GM21723 (cell line): ENCODE measurements around the gene PHF3.

ENCODE experiments used
- ATAC-seq: cut with Tn5 transposase; IDR thresholded peaks from one replicate; pipeline ENCODE4 v1.9.1; 2021; ENCODE audit warnings: mild to moderate bottlenecking, moderate library complexity; ENCODE audit not compliant: unreplicated experiment

PHF3 gene

DNA sequence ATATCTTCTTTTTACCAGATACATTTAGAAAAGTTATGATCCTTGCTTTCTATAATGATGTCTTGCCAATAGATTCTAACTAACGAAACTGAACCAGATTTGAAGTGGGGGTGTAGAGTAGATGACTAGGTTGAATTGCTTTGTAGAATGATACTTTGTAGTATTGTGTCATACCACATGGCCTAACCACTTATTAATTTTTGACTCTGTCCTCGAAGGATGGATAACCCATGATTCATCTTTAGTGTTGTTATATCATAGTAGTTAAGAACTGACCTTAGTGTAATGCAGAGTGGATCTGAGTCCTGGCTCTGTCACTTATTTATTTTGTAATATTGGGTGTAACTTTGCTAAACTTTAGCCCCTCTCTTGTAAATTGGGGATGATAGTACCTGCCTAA, 4.5 kb downstream of the PHF3 start:
- ATAC-seq, result no peak

GRCh38 chr6:63643862-63644261, 8.3 kb downstream of the PHF3 start:
- ATAC-seq, result no peak

DNA sequence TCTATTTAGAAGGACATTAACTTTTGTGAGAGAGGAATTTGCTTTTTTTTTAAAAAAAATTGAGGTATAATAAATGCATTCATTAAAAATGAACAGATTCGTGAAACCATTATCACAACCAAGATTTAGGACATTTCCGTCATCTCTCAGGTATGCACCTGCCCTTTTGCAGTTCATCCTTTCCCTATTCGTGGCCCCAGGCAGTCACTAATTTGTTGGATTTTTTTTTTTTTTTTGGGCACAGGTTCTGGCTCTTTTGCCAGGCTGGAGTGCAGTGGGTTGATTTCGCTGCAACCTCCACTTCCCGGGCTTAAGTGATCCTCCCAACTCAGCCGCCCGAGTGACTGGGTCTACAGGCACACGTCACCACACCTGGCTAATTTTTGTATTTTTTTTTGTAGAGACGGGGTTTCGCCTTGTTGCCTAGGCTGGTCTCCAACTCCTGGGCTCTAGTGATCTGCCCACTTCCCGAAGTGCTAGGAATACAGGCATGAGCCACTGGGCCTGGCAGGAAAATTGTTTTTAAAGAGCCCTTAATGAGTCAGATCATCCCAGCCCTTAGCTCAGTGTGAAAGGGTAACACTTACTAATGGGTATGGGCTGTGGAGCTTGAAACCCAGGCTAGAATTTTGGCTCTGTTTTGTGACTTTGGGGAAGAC, 9.2 kb downstream of the PHF3 start:
- ATAC-seq, result no peak

DNA sequence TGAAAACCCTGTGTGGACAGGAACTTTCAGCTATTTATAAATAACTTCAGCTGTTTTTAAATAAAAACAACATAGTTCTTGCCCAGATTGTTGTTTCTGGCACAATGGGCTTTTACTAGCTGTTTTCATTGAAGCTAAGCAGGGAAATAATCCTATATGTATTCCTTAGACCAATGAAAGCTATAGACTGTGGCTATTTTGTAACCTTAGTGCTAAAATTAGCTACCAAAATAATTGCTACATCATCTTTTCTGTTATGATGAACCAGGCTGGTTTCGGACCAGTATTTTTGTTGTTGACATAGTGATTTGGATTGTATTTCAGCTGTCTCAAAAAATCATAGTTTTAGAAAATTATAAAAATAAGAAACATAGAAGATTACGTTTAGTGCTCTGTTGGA, 13.7 kb downstream of the PHF3 start:
- no peak for ATAC-seq

- ATAC-seq, result no peak
Observed at GRCh38 chr6:63649847-63650265, 14.3 kb downstream of the PHF3 start.

GRCh38 chr6:63652980-63653379, 17.4 kb downstream of the PHF3 start:
- ATAC-seq, result no peak

- no peak for ATAC-seq
Observed at GRCh38 chr6:63660757-63661156, 25.2 kb downstream of the PHF3 start.

DNA sequence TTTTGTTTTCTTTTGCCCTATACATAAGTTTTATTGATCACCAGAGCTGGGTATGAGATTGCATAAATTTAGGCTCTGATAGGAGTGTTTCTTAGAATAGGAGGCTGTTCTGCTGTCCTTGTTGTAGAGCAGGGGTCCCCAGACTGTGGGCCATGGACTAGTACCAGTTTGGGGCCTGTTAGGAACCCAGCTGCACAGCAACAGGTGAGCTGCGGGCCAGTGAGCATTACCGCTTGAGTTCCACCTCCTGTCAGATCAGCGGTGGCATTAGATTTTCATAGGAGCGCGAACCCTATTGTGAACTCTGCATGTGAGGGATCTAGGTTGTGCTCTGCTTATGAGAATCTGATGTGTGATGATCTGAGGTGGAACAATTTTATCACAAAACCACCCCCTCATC, 26.2 kb downstream of the PHF3 start:
- ATAC-seq, result no peak

- no peak for ATAC-seq
Observed at GRCh38 chr6:63663147-63663955, 27.7 kb downstream of the PHF3 start.

DNA sequence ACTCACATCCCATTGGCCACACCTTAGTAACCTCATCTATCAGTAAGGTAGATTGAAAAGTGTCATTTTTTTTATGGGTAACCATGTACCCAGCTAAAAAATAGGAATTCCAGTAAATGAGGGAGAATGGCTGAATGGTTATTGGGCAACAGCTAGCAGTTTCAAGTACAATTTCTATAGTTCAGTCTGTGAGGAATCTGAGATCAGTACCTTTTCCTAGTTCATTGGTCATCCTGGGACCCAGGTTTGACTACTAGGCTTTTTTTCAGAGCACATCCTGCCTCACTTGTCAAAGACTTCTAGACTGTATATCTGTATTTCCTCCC, 28.3 kb downstream of the PHF3 start:
- ATAC-seq, result no peak

DNA sequence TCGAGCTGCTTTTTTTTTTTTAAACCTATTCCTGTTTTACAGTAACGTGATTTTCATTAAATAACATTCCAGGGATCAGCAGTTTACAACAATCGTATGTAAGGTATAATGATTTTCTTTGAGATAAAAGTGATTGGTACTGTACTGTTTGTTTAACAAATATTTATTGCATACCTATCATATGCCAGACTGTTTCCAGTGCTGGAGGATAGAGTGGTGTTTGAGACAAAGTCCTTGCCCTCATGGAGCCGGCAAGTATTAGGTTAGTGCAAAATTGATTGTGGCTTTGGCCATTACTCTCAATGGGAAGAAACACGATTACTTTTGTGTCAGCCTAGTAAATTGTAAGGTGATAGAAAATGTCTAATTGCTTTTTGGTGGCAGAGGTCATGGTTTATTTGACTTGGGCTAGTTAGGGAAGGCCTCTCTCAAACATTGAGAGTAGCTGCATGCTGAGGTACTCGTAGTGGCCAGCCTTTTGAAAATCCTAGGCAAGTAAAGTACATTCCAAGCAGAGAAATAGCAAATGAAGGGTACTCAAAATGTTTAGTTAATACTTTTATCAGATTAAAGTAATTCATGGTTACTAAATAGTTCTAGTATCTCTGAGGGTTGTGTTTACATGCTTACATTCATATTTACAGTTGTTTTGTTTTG, 35.6 kb downstream of the PHF3 start:
- no peak for ATAC-seq

DNA sequence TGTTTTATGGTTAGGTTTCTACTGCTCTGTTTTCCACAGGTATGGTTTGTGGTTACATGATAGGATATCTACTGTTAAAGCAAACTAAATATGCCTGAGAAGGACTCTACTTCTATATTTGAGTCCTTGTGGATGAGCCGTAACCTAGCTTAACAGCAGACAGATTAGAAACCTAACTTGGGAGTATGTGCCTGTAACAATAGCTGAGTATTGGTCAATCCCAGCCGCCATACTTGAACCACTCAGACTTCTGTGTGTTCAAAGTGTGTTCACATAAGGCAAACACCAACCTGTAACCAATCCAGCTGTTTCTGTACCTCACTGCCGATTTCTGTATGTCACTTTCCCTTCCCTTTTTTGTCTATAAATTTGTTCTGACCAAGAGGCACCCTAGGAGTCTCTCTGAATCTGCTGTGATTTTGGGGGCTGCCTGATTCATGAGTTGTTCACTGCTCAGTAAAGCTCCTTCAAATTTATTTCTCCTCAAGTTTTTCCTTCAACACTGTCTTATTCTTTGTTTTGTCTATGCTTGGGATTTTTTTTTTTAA, 37.1 kb downstream of the PHF3 start:
- no peak for ATAC-seq

- no peak for ATAC-seq
Observed at GRCh38 chr6:63673692-63674091, 38.1 kb downstream of the PHF3 start.

DNA sequence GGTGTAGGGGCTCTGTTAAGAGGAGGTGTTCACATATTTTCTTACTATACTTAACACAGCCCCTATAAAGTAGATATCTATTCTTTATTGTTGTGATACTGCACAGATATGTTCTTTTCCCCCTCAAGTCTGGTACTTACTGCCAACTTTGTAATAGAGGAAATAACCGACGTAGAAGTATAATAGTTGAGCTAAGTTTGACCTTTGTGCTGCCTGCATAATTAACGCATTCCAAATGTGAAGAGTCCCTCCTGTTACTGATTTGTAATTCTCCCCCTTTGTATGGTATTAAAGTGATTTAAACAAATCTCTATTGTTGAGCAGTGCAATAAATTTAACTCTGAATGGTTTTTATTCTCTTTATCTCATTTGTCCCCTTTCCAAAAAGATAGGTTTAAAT, 39.0 kb downstream of the PHF3 start:
- ATAC-seq, result no peak

- no peak for ATAC-seq
Observed at GRCh38 chr6:63675138-63675537, 39.5 kb downstream of the PHF3 start.

DNA sequence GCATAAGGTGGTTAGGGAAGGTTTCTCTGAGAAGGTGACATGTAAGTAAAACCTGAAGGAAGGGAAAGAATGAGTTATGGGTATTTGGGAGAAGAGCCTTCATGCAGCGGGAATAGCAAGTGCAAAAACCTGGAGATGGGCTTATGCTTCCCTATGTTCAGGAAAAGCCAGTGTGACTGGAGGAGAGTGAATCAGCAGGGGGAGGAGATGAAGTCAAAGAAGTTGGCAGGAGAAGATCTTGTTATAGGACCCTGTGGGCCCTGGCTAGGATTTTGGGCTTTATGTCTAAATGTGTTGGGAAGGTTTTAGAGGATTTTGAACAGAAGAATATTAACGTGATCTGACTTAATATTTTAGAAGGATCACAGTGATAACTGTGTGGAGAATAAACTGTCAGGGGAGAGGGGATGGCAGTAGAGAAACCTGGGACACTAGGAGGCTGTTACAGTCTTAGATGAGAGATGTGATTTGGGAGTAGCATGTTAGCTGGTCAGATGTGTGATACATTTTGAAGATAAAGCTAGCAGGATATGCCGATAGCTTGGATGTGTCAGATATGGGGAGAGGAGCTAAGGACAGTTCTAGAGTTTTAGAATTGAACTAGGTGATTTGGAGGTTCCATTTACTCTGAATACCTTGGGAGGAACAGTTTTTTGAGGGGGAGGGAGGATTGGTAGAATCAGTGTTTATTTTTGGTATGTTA, 41.0 kb downstream of the PHF3 start:
- ATAC-seq, result no peak

DNA sequence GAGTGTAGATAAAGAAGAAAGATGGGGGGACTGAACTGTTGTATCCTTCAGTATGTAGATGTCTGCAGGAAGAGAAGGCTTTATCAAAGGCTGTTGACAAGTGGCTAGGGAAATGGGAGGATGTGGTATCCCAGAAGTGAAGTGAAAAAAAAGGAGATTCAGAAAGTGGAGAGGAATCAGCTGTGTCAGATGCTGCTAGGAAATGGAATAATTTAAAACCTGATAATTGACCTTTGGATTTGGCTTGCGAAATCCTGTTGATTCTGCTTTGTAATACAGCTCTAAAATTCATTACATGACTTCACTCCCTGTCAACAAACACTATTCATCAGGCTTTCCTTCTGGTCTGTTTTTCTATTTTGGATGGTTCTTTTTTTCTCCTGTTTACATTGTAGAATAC, 41.7 kb downstream of the PHF3 start:
- no peak for ATAC-seq

DNA sequence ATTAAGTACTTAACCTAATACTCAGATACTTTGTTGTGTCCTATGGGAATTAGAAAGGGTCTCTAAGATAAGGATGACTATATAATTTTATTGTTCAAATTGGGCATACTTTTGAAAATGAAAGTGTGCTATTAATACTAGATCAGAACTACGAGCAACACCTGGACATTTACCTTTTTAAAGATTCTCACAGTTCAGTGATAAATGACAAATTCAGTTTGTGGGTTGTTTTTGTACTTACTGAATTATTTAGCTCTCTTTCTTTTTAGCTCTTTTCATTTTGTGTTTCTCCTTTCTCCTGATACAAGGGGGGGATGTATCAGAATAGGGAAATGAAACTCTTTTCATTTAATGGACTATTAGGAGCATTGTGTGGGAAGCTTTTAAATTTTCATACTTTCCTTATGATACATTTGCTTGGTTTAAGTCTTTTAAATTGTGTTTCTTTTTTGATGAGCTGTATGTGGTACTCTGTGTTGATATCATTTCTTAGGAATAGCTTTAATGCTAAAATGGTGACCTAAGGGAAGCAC, 47.5 kb downstream of the PHF3 start:
- no peak for ATAC-seq

- ATAC-seq, result peak; percentile 90
Observed at GRCh38 chr6:63685446-63686379, 50.1 kb downstream of the PHF3 start.

GRCh38 chr6:63689421-63689820, 53.8 kb downstream of the PHF3 start:
- no peak for ATAC-seq
